ENCODE results near the gene SMOC1.

The SMOC1 gene

DNA sequence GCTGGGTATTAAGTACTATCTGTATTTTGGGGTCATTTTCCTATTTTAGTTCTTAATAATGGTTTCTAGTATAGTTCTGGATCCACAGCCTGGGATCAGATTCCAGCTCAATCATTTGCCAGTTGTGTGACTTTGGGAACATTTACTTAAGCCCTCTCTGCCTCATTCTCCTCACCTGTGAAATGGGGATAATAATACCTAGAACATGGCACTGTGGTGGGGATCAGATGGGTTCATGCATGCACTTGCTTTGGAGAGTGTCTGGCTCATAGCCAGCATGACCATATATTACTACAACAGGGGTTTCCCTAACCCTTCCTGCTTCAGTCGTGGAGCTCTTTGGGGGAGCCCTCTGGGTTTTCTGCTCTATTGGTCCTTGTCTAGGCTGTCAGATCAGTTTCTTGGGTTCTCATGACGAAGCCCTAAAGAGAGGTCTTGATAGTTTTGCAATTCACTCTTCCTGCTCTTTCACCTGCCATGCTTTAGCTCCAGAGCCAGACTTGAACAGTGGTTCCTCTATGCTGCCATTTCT, 34.1 kb upstream of the SMOC1 start:
- Histone ChIP-seq H3K27me3 (ENCODE audit: insufficient read depth, low read length) (no peaks in the 10 kb centered on the region), H3F3A (ENCODE audit: insufficient read depth, low read length) (no peaks in the 10 kb centered on the region), H3K36me3 (ENCODE audit: insufficient read depth, low read length) (no peaks in the 10 kb centered on the region), H2AFZ (ENCODE audit: low read length) (no peak overlapping the region), H3K4me2 (ENCODE audit: low read length) (no peak overlapping the region), H4K20me1 (ENCODE audit: insufficient read depth, low read length) (no peaks in the 10 kb centered on the region), H3K27ac (ENCODE audit: low read depth, low read length, poor library complexity, severe bottlenecking) (no peak overlapping the region), H3K9me3 (ENCODE audit: low read length) (no peaks in the 10 kb centered on the region), H3K9ac (ENCODE audit: low read length) (no peak overlapping the region), H3K9me2 (ENCODE audit: low read depth, low read length) (no peaks in the 10 kb centered on the region), H3K79me2 (ENCODE audit: insufficient read depth, low read length) (no peaks in the 10 kb centered on the region), H3K4me3 (ENCODE audit: low read depth, low read length, poor library complexity, severe bottlenecking) (no peak overlapping the region), H3K4me1 (ENCODE audit: insufficient read depth, low read length, severe bottlenecking) (no peaks in the 10 kb centered on the region)
- TF ChIP-seq, protein P1, sequence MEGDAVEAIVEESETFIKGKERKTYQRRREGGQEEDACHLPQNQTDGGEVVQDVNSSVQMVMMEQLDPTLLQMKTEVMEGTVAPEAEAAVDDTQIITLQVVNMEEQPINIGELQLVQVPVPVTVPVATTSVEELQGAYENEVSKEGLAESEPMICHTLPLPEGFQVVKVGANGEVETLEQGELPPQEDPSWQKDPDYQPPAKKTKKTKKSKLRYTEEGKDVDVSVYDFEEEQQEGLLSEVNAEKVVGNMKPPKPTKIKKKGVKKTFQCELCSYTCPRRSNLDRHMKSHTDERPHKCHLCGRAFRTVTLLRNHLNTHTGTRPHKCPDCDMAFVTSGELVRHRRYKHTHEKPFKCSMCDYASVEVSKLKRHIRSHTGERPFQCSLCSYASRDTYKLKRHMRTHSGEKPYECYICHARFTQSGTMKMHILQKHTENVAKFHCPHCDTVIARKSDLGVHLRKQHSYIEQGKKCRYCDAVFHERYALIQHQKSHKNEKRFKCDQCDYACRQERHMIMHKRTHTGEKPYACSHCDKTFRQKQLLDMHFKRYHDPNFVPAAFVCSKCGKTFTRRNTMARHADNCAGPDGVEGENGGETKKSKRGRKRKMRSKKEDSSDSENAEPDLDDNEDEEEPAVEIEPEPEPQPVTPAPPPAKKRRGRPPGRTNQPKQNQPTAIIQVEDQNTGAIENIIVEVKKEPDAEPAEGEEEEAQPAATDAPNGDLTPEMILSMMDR (IDR thresholded peaks at IDR 0.05; ENCODE audit: low read length) = no peak
- no peak for TF ChIP-seq EZH2 (IDR thresholded peaks at IDR 0.05; ENCODE audit: borderline replicate concordance, low read length)

GRCh38 chr14:69845787-69846186, 33.4 kb upstream of the SMOC1 start:
- no peaks in the 10 kb centered on the region for H3F3A ChIP-seq (ENCODE audit: insufficient read depth, low read length)
- H3K27me3 ChIP-seq (ENCODE audit: insufficient read depth, low read length) = no peaks in the 10 kb centered on the region
- H3K27ac ChIP-seq (ENCODE audit: low read depth, low read length, poor library complexity, severe bottlenecking) = no peak overlapping the region
- no peak overlapping the region for H2AFZ ChIP-seq (ENCODE audit: low read length)
- no peaks in the 10 kb centered on the region for H3K9me2 ChIP-seq (ENCODE audit: low read depth, low read length)
- H3K9me3 ChIP-seq (ENCODE audit: low read length) = no peaks in the 10 kb centered on the region
- H3K4me3 ChIP-seq (ENCODE audit: low read depth, low read length, poor library complexity, severe bottlenecking) = no peak overlapping the region
- no peak overlapping the region for H3K9ac ChIP-seq (ENCODE audit: low read length)
- H4K20me1 ChIP-seq (ENCODE audit: insufficient read depth, low read length) = no peaks in the 10 kb centered on the region
- no peaks in the 10 kb centered on the region for H3K79me2 ChIP-seq (ENCODE audit: insufficient read depth, low read length)
- no peak overlapping the region for H3K4me2 ChIP-seq (ENCODE audit: low read length)
- no peaks in the 10 kb centered on the region for H3K4me1 ChIP-seq (ENCODE audit: insufficient read depth, low read length, severe bottlenecking)
- H3K36me3 ChIP-seq (ENCODE audit: insufficient read depth, low read length) = no peaks in the 10 kb centered on the region
- TF ChIP-seq EZH2 (IDR thresholded peaks at IDR 0.05; ENCODE audit: borderline replicate concordance, low read length) = no peak

DNA sequence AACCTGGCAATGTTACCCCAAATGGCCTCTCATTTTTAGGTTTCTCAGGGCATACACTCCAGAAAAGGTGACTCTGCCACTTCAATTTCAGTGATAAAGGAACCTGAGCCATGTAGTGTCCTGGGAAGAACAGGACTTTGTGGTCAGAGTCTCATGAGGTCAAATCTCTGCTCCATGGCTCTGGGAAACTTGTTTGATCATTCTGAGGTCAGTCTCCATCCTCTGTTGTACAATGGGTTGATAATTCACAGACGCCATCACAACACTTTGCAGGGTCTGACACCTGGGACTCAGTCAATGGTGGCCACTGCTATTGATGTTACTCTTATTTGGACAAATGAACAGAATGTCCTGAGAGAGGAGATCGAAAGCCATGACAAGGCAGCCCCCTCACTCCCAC, 31.1 kb upstream of the SMOC1 start:
- no peaks in the 10 kb centered on the region for H3K36me3 ChIP-seq (ENCODE audit: insufficient read depth, low read length)
- H3K9me2 ChIP-seq (ENCODE audit: low read depth, low read length) = no peaks in the 10 kb centered on the region
- H3K27me3 ChIP-seq (ENCODE audit: insufficient read depth, low read length) = no peaks in the 10 kb centered on the region
- TF ChIP-seq, protein P1 (IDR thresholded peaks at IDR 0.05; ENCODE audit: low read length) = no peak
- no peak for TF ChIP-seq EZH2 (IDR thresholded peaks at IDR 0.05; ENCODE audit: borderline replicate concordance, low read length)
- no peak overlapping the region for H3K27ac ChIP-seq (ENCODE audit: low read depth, low read length, poor library complexity, severe bottlenecking)
- no peak overlapping the region for H2AFZ ChIP-seq (ENCODE audit: low read length)
- H3K4me3 ChIP-seq (ENCODE audit: low read depth, low read length, poor library complexity, severe bottlenecking) = no peak overlapping the region
- H3K4me2 ChIP-seq (ENCODE audit: low read length) = no peak overlapping the region
- H3F3A ChIP-seq (ENCODE audit: insufficient read depth, low read length) = no peaks in the 10 kb centered on the region
- H3K4me1 ChIP-seq (ENCODE audit: insufficient read depth, low read length, severe bottlenecking) = no peaks in the 10 kb centered on the region
- H3K79me2 ChIP-seq (ENCODE audit: insufficient read depth, low read length) = no peaks in the 10 kb centered on the region
- no peaks in the 10 kb centered on the region for H4K20me1 ChIP-seq (ENCODE audit: insufficient read depth, low read length)
- H3K9ac ChIP-seq (ENCODE audit: low read length) = no peak overlapping the region
- H3K9me3 ChIP-seq (ENCODE audit: low read length) = no peaks in the 10 kb centered on the region

GRCh38 chr14:69848903-69849391, 30.3 kb upstream of the SMOC1 start:
- no peaks in the 10 kb centered on the region for H3K27me3 ChIP-seq (ENCODE audit: insufficient read depth, low read length)
- no peak overlapping the region for H3K27ac ChIP-seq (ENCODE audit: low read depth, low read length, poor library complexity, severe bottlenecking)
- H3K9me2 ChIP-seq (ENCODE audit: low read depth, low read length) = no peaks in the 10 kb centered on the region
- H3K9ac ChIP-seq (ENCODE audit: low read length) = no peak overlapping the region
- H3K4me2 ChIP-seq (ENCODE audit: low read length) = no peak overlapping the region
- H3K9me3 ChIP-seq (ENCODE audit: low read length) = no peaks in the 10 kb centered on the region
- no peak overlapping the region for H2AFZ ChIP-seq (ENCODE audit: low read length)
- no peak overlapping the region for H3K4me3 ChIP-seq (ENCODE audit: low read depth, low read length, poor library complexity, severe bottlenecking)
- H3K36me3 ChIP-seq (ENCODE audit: insufficient read depth, low read length) = no peaks in the 10 kb centered on the region
- TF ChIP-seq EZH2 (IDR thresholded peaks at IDR 0.05; ENCODE audit: borderline replicate concordance, low read length) = no peak
- TF ChIP-seq, protein P1 (IDR thresholded peaks at IDR 0.05; ENCODE audit: low read length) = no peak
- no peaks in the 10 kb centered on the region for H4K20me1 ChIP-seq (ENCODE audit: insufficient read depth, low read length)
- H3K79me2 ChIP-seq (ENCODE audit: insufficient read depth, low read length) = no peaks in the 10 kb centered on the region
- no peaks in the 10 kb centered on the region for H3F3A ChIP-seq (ENCODE audit: insufficient read depth, low read length)
- H3K4me1 ChIP-seq (ENCODE audit: insufficient read depth, low read length, severe bottlenecking) = no peaks in the 10 kb centered on the region
